ENCODE data around the gene SPATA22. TPM values are rescaled to one million over a fixed set of nuclear protein-coding genes. Genes with fewer than 3 reads are reported as not detected.

Gene SPATA22
- total and polyA plus RNA-seq, 2 of the 4 experiments (the other 2 are of a cell fraction): 0.18 to 0.29 TPM

GRCh38 chr17:3474212-3474611 is 2.6 kb upstream of the SPATA22 start:
- H2AFZ ChIP-seq (replicated peaks; ENCODE audit: low read length, poor library complexity): no peak overlapping the region
- DNase-seq: no peak
- CTCF ChIA-PET: no interaction called here

More at GRCh38 chr17:3474212-3474611, 2.6 kb upstream of the SPATA22 start:
- TF ChIP-seq BHLHE40 (IDR thresholded peaks at IDR 0.05; ENCODE audit: low read depth, low read length): no peak
- TF ChIP-seq MAFK (IDR thresholded peaks at IDR 0.05; ENCODE audit: low read depth, low read length): peak; percentile 45; the same call in 1 of the 2 replicates
- Histone ChIP-seq H3K23ac (ENCODE audit: low read depth, low read length) (no peak overlapping the region), H3K14ac (replicated peaks; ENCODE audit: low read depth, low read length) (no peak overlapping the region), H3K4me3 (ENCODE audit: insufficient read depth, low read depth, low read length) (no peak overlapping the region), H2BK15ac (ENCODE audit: low read depth, low read length) (no peak overlapping the region), H3K9ac (ENCODE audit: low read depth, low read length) (no peak overlapping the region), H3K9me1 (ENCODE audit: insufficient read depth, low read length) (no peaks in the 10 kb centered on the region), H3K9me3 (ENCODE audit: control insufficient read depth, insufficient read depth, low read length) (peaks cover 3% of the 10 kb centered on the region; the same call in 1 of the 2 replicates), H2BK20ac (ENCODE audit: low read depth, low read length) (no peak overlapping the region), H3K56ac (ENCODE audit: extremely low read depth, insufficient read depth, low read length) (no peak overlapping the region), H4K20me1 (ENCODE audit: insufficient read depth, low read length) (no peaks in the 10 kb centered on the region), H3K18ac (ENCODE audit: low read depth, low read length) (no peak overlapping the region), H3K4ac (ENCODE audit: low read depth, low read length) (no peak overlapping the region), H3K4me1 (ENCODE audit: control insufficient read depth, insufficient read depth, low read length) (no peaks in the 10 kb centered on the region), H3K79me1 (ENCODE audit: low read depth in 1 of 2, low read length in 2 of 2) (no peaks in the 10 kb centered on the region), H4K8ac (ENCODE audit: low read depth in 2 of 2, low read length in 2 of 2) (no peak overlapping the region), H3K36me3 (ENCODE audit: control insufficient read depth, insufficient read depth, low read length) (no peaks in the 10 kb centered on the region), H2AK5ac (ENCODE audit: low read depth, low read length) (no peak overlapping the region), H2BK5ac (ENCODE audit: low read depth, low read length, poor library complexity, severe bottlenecking) (no peak overlapping the region), H3K27ac (ENCODE audit: insufficient read depth, low read length) (no peak overlapping the region), H2AK9ac (replicated peaks; ENCODE audit: low read depth, low read length, poor library complexity) (no peak overlapping the region), H3K27me3 (ENCODE audit: control insufficient read depth, insufficient read depth, low read length) (no peaks in the 10 kb centered on the region), H4K91ac (ENCODE audit: insufficient read depth, low read depth, low read length) (no peak overlapping the region), H4K5ac (ENCODE audit: low read depth, low read length) (no peak overlapping the region), H2BK120ac (ENCODE audit: low read depth, low read length) (no peak overlapping the region), H3K4me2 (ENCODE audit: low read depth, low read length) (no peak overlapping the region)
- no TSS peak for BruUV-seq (replicated peaks)
- dilution Hi-C loops (cut with HindIII; ENCODE audit: low sequenced_read_pairs, unreplicated experiment): no loop called here
- intact Hi-C loops (cut with micrococcal nuclease): no loop called here
- no CpG with 5 or more reads among the region's 3 CpGs for whole genome bisulfite sequencing, 2 experiments (ENCODE audit: extremely low coverage in 2 of 2, insufficient read length in 1 of 2)
- POLR2A ChIA-PET (ENCODE audit: unreplicated experiment): no interaction called here
- in situ Hi-C loops (cut with MboI; ENCODE audit: low sequenced_read_pairs): no loop called here
- ATAC-seq (ENCODE audit: low read depth): no peak

Measured in IMR-90 (cell line).